ENCODE measurements around the gene KIAA0753. TPM values are rescaled to one million over a fixed set of nuclear protein-coding genes. Genes with fewer than 3 reads are reported as not detected.

Gene KIAA0753
- total and polyA plus RNA-seq, 2 of the 8 experiments (the other 6 are each of a cell fraction or from before 2014, with no cell fraction given): 5.0 to 27.1 TPM

DNA sequence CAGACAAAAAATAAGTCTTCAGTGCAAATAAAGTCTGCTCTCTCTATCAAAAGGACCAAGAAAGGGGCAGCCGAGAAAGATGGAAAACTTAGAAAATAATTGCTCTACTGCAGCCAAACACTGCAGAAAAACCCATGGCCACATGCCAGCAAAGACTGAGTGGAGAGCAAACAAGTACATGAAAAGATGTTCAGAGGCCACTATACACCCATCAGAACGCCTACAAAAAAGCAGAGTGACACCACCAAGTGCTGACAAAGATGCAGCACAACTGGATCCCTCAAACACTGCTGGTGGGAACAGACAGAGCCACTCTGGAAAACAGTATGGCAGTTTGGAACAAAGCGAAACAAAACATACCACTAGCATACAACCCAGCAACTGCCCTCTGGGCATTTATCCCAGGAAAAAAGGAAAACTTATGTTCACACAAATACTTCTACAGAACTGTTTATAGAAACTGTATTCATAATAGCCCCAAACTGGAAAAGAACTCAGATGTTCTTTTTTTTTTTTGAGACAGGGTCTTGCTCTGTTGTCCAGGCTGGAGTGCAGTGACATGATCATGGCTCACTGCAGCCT, 36.7 kb downstream of the KIAA0753 start (continued):
- no peak for TF ChIP-seq GABPA (IDR thresholded peaks at IDR 0.05; ENCODE audit: borderline replicate concordance, insufficient read depth, low read length)
- TF ChIP-seq, protein P1, sequence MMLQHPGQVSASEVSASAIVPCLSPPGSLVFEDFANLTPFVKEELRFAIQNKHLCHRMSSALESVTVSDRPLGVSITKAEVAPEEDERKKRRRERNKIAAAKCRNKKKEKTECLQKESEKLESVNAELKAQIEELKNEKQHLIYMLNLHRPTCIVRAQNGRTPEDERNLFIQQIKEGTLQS (IDR thresholded peaks at IDR 0.05; ENCODE audit: insufficient read depth, low read depth, low read length): no peak
- TF ChIP-seq SUZ12 (IDR thresholded peaks at IDR 0.05; ENCODE audit: low read length): no peak
- TF ChIP-seq RXRA (IDR thresholded peaks at IDR 0.05; ENCODE audit: insufficient read depth, low read depth, low read length): no peak
